ENCODE results near the gene POLR2E. TPM values are rescaled to one million over a fixed set of nuclear protein-coding genes. Genes with fewer than 3 reads are reported as not detected.

Gene POLR2E
- total RNA-seq, 1 experiment from 2014 or later, result 343 TPM

DNA sequence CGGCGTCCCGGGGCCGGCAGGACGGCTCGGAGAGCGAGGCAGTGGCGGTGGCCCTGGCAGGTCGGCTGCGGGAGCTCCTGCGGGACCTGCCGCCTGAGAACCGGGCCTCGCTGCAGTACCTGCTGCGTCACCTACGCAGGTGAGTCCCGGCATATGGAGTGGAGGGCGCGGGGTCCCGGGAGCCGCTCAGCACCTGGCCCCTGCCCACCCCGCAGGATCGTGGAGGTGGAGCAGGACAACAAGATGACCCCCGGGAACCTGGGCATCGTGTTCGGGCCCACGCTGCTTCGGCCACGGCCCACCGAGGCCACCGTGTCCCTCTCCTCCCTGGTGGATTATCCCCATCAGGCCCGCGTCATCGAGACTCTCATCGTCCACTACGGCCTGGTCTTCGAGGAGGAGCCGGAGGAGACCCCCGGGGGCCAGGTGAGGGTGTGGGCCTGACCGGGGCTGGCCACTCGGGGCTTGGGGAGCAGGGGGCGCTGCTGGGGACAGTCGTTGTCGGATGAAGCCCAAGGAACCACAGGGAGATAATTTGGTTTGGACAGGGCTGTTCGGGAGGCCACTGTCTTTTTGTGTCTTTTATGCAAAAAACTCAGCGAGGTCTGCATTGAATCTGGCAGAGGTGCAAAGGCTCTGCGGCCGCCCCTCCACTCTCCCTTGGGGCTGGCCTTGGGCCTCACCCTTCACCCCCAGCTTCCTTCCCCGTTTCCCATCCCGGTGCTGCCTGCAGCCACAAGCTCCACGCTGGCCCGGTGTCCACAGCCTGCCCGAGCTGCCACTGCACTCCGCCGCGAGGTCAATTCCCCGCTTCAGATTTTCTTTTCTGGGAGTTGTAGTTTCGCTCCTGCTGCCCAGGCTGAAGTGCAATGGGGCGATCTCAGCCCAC lies 12.0 kb downstream of the POLR2E start:
- no TSS peak for BruUV-seq (replicated peaks)
- ChIA-PET CTCF (no interaction called here), POLR2A (ENCODE audit: low non-redundant PET) (no interaction called here)
- DNase-seq (ENCODE audit: low spot score), result no peak
- Histone ChIP-seq H3K4me1 (ENCODE audit: insufficient read depth, low read length, poor library complexity, severe bottlenecking) (peaks cover 11% of the 10 kb centered on the region), H3K36me3 (ENCODE audit: insufficient read depth, low read length, poor library complexity, severe bottlenecking) (peaks cover 6% of the 10 kb centered on the region), H3K4me3 (ENCODE audit: low read depth, low read length, poor library complexity, severe bottlenecking) (no peak overlapping the region), H3K9me3 (ENCODE audit: low read depth, low read length, poor library complexity, severe bottlenecking) (no peaks in the 10 kb centered on the region), H3K27me3 (replicated peaks; ENCODE audit: insufficient read depth, low read depth, low read length, poor library complexity) (no peaks in the 10 kb centered on the region), H3K27ac (ENCODE audit: low read depth, low read length, poor library complexity, severe bottlenecking) (no peak overlapping the region)
- intact Hi-C loops (cut with micrococcal nuclease; ENCODE audit: unreplicated experiment), result no loop called here
- TF ChIP-seq, protein P1, sequence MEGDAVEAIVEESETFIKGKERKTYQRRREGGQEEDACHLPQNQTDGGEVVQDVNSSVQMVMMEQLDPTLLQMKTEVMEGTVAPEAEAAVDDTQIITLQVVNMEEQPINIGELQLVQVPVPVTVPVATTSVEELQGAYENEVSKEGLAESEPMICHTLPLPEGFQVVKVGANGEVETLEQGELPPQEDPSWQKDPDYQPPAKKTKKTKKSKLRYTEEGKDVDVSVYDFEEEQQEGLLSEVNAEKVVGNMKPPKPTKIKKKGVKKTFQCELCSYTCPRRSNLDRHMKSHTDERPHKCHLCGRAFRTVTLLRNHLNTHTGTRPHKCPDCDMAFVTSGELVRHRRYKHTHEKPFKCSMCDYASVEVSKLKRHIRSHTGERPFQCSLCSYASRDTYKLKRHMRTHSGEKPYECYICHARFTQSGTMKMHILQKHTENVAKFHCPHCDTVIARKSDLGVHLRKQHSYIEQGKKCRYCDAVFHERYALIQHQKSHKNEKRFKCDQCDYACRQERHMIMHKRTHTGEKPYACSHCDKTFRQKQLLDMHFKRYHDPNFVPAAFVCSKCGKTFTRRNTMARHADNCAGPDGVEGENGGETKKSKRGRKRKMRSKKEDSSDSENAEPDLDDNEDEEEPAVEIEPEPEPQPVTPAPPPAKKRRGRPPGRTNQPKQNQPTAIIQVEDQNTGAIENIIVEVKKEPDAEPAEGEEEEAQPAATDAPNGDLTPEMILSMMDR (conservative IDR thresholded peaks at IDR 0.05; ENCODE audit: low read depth, low read length), result no peak
- no peak for TF ChIP-seq EZH2 (IDR thresholded peaks at IDR 0.05; ENCODE audit: borderline replicate concordance, low read depth, low read length, poor library complexity, severe bottlenecking)

DNA sequence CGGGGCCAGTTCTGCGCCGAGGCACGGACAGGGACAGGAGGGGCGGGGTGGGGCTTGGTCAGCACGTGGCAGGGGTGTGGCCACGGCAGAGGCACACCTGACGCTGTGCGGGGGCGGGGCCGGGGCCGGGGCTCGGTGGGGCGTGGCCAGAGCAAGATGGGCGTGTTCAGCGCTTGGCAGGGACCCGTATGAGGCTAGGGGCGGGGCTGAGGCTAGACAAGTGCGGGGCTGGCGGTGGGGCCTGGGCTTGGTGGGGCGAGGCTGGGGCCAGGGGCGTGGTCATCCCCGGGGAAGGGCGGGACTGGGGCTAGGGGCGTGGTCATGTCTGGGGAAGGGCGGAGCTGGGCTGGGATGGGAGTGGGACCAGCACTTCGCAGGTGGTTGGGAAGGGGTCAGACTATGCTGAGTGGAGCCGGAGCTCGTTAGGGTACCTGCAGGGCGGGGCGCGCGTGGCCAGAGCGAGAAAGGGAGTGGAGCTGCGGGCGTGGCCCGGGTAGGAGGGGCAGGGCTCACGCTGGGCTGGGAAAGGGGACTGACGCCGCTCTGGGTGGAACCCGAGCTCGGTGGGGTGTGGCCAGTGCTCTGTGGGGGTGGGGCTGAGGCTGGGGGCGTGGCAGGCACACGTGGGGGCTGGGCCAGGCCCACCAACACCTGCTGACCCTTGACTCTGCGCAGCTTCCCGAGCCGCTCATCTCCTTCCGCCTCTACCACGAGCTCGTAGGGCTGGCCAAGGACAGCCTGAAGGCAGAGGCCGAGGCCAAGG lies 12.8 kb downstream of the POLR2E start:
- BruUV-seq (replicated peaks), result no TSS peak
- Histone ChIP-seq H3K4me1 (ENCODE audit: insufficient read depth, low read length, poor library complexity, severe bottlenecking) (peaks cover 11% of the 10 kb centered on the region), H3K9me3 (ENCODE audit: low read depth, low read length, poor library complexity, severe bottlenecking) (no peaks in the 10 kb centered on the region), H3K27ac (ENCODE audit: low read depth, low read length, poor library complexity, severe bottlenecking) (no peak overlapping the region), H3K36me3 (ENCODE audit: insufficient read depth, low read length, poor library complexity, severe bottlenecking) (no peaks in the 10 kb centered on the region), H3K27me3 (replicated peaks; ENCODE audit: insufficient read depth, low read depth, low read length, poor library complexity) (no peaks in the 10 kb centered on the region), H3K4me3 (ENCODE audit: low read depth, low read length, poor library complexity, severe bottlenecking) (no peak overlapping the region)
- TF ChIP-seq, protein P1 (conservative IDR thresholded peaks at IDR 0.05; ENCODE audit: low read depth, low read length), result no peak
- TF ChIP-seq EZH2 (IDR thresholded peaks at IDR 0.05; ENCODE audit: borderline replicate concordance, low read depth, low read length, poor library complexity, severe bottlenecking), result no peak
- DNase-seq (ENCODE audit: low spot score), result peak; percentile 85
- intact Hi-C loops (cut with micrococcal nuclease; ENCODE audit: unreplicated experiment), result no loop called here
- ChIA-PET CTCF (interaction anchor here (0.6 kb wide), 2 partner anchors 38 to 109 kb away, joined by 7 to 12 read pairs; no protein-coding TSS in a partner anchor), POLR2A (ENCODE audit: low non-redundant PET) (no interaction called here)

DNA sequence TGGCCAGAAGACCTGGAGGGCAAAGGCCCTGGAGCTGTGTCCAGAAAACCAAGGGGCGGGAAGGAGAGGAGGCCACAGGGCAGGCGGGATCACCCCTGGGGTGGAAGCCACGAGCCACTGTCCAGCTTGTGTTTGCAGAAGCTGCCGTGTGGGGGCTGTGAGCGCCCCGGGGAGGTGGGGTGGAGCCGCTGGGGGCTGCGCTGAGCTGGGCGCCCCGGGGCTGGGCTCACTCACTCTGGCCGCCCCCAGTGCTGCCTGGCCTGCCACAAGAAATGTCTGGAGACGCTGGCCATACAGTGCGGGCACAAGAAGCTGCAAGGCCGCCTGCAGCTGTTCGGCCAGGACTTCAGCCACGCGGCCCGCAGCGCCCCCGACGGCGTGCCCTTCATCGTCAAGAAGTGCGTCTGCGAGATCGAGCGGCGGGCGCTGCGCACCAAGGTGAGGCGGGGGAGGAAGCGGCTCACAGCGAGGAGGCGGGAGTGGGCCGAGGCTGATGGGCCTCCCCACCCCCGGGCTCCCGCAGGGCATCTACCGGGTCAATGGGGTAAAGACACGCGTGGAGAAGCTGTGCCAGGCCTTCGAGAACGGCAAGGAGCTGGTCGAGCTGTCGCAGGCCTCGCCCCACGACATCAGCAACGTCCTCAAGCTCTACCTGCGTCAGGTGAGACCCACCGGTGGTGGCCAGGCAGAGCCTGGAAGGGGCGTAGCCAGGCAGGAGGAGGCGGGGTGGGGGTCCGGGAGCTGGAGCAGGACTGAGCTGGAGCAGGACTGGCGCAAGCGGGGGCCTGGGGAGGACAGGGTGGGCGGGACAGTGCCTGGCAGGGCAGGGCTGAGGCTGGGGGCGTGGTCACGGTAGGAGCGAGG lies 13.6 kb downstream of the POLR2E start:
- intact Hi-C loops (cut with micrococcal nuclease; ENCODE audit: unreplicated experiment), result no loop called here
- Histone ChIP-seq H3K27me3 (replicated peaks; ENCODE audit: insufficient read depth, low read depth, low read length, poor library complexity) (no peaks in the 10 kb centered on the region), H3K27ac (ENCODE audit: low read depth, low read length, poor library complexity, severe bottlenecking) (no peak overlapping the region), H3K4me1 (ENCODE audit: insufficient read depth, low read length, poor library complexity, severe bottlenecking) (peaks cover 11% of the 10 kb centered on the region), H3K36me3 (ENCODE audit: insufficient read depth, low read length, poor library complexity, severe bottlenecking) (no peaks in the 10 kb centered on the region), H3K9me3 (ENCODE audit: low read depth, low read length, poor library complexity, severe bottlenecking) (no peaks in the 10 kb centered on the region), H3K4me3 (ENCODE audit: low read depth, low read length, poor library complexity, severe bottlenecking) (no peak overlapping the region)
- TF ChIP-seq, protein P1 (conservative IDR thresholded peaks at IDR 0.05; ENCODE audit: low read depth, low read length), result no peak
- POLR2A ChIA-PET (ENCODE audit: low non-redundant PET), result no interaction called here
- DNase-seq (ENCODE audit: low spot score), result no peak
- CTCF ChIA-PET, result no interaction called here
- no TSS peak for BruUV-seq (replicated peaks)

All from A673 (cell line).